VCaP (cell line): ENCODE results near the gene PCDH9.

Experiments
- H3K27ac ChIP-seq: fragments of 450-650 bp; 2 replicates; pipeline ENCODE4 v1.5.1; 2017
- CTCF ChIP-seq: fragments of 450-650 bp; conservative IDR thresholded peaks from 2 replicates; pipeline ENCODE4 v1.5.1; 2017; ENCODE audit warnings: mild to moderate bottlenecking, moderate library complexity

Gene PCDH9

DNA sequence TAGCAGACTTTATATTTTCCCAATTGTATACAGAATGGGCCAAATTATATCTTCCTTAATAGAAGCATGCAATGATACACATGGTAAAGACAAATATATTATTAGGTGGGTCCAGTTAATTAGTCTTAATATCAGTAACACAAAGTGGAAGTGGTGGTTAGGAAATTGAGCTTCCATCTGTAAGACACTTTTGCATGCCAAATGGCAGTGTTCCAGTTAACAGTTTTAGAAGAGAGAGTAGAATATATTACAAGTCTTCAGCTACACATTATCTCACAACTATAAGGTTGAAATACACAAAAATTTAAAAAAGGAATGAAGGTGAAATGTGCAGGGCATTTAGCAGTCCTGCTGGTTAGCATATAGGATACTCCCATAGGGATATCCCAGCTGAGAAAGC, 536.5 kb downstream of the PCDH9 start:
- TF ChIP-seq CTCF, result no peak
- no peak overlapping the region for H3K27ac ChIP-seq

GRCh38 chr13:66691149-66691548, 539.0 kb downstream of the PCDH9 start:
- no peak overlapping the region for H3K27ac ChIP-seq
- TF ChIP-seq CTCF, result no peak

- no peak overlapping the region for H3K27ac ChIP-seq
- peak; percentile 66 for TF ChIP-seq CTCF
These were observed 540.5 kb downstream of the PCDH9 start for GRCh38 chr13:66689628-66690027.

GRCh38 chr13:66689037-66689619, 541.0 kb downstream of the PCDH9 start:
- no peak overlapping the region for H3K27ac ChIP-seq
- TF ChIP-seq CTCF, result no peak

GRCh38 chr13:66681403-66681802, 548.7 kb downstream of the PCDH9 start:
- no peak overlapping the region for H3K27ac ChIP-seq
- no peak for TF ChIP-seq CTCF

DNA sequence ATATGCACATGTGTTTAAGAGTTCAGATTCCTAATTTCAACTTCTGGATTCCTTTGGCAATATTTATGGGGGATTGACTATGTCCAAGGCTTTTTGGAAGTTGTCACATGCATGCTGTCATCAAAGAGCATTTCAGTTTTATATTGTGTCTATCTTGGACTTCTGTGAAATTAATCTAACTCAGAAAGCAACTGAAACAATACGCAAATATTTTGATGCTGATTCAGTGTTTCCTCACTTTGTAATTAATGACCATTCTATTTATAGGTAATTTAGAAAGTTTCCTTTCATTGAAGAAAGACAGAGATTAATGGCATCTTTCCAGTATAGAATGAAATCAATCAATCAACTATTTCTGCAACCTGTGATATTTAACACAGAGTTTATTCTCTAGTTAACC, 550.1 kb downstream of the PCDH9 start:
- TF ChIP-seq CTCF, result no peak
- H3K27ac ChIP-seq, result no peak overlapping the region

GRCh38 chr13:66675620-66676019, 554.5 kb downstream of the PCDH9 start:
- no peak overlapping the region for H3K27ac ChIP-seq
- TF ChIP-seq CTCF, result no peak
